ENCODE results near the gene MARF1. TPM values are rescaled to one million over a fixed set of nuclear protein-coding genes. Genes with fewer than 3 reads are reported as not detected.
"Not testable (repeated sequence)": the region's sequence is repeated elsewhere in the genome, so short reads cannot be mapped to it uniquely, and the experiment has no call there.

Gene MARF1
- total RNA-seq, 1 donor from 2014 or later: 186 TPM

DNA sequence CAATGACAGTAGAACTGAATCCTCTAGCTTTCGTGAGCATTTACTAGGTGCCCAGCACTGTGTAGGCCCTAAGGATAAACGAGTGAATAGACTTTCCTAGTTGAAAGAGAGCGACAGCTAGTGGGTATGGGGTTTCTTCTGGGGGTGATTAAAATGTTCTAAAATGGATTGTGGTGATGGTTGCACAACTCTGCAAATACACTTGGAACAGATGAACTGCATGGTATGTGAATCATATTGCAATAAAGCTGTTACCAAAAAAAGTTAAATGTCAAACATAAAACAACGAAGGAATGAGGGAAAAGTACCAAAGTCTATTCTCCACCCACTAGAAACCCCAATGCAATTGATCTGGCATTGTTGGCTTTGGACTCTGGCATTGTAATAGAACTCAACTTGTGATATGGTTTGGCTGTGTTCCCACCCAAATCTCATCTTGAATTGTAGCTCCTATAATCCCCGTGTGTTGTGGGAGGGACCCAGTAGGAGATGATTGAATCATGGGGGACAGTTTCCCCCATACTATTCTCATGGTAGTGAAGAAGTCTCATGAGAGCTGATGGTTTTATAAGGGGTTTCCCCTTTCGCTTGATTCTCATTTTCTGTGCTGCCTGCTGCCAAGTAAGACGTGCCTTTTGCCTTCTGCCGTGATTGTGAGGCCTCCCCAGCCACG is 70.5 kb downstream of the MARF1 start:
- H3K27me3 Mint-ChIP-seq: no peaks in the 10 kb centered on the region
- H3K36me3 Mint-ChIP-seq (ENCODE audit: low read depth): peaks cover 2% of the 10 kb centered on the region
- ChIA-PET CTCF (no interaction called here), POLR2A (no interaction called here)
- intact Hi-C loops (cut with micrococcal nuclease): no loop called here
- H3K4me3 Mint-ChIP-seq: no peak overlapping the region
- TF ChIP-seq, protein P1, sequence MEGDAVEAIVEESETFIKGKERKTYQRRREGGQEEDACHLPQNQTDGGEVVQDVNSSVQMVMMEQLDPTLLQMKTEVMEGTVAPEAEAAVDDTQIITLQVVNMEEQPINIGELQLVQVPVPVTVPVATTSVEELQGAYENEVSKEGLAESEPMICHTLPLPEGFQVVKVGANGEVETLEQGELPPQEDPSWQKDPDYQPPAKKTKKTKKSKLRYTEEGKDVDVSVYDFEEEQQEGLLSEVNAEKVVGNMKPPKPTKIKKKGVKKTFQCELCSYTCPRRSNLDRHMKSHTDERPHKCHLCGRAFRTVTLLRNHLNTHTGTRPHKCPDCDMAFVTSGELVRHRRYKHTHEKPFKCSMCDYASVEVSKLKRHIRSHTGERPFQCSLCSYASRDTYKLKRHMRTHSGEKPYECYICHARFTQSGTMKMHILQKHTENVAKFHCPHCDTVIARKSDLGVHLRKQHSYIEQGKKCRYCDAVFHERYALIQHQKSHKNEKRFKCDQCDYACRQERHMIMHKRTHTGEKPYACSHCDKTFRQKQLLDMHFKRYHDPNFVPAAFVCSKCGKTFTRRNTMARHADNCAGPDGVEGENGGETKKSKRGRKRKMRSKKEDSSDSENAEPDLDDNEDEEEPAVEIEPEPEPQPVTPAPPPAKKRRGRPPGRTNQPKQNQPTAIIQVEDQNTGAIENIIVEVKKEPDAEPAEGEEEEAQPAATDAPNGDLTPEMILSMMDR (IDR thresholded peaks at IDR 0.05): no peak
- DNase-seq: no peak
- H3K9me3 Mint-ChIP-seq: peaks cover 15% of the 10 kb centered on the region
- peaks cover 9% of the 10 kb centered on the region for H3K4me1 Mint-ChIP-seq
- no peak overlapping the region for H3K27ac Mint-ChIP-seq
- ATAC-seq (ENCODE audit: low read depth): peak; percentile 25

DNA sequence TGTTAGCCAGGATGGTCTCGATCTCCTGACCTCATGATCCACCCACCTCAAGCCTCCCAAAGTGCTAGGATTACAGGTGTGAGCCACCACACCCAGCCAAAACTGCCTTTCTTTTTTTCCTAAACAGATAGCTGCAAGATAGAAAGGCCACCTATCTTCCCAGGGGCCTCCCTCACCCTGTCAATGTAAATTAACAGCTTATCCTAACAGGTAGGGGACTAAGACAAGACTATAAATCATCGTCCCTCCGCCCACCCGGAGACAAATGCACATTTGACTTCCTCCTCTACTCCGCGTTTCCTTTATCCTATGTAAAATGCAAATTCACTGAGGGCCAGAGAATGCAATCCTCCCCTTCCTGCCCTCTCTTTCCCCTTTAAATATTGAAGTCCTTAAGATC is 71.4 kb downstream of the MARF1 start:
- Mint-ChIP-seq H3K9me3 (peaks cover 8% of the 10 kb centered on the region), H3K36me3 (ENCODE audit: low read depth) (peaks cover 2% of the 10 kb centered on the region), H3K27me3 (no peaks in the 10 kb centered on the region), H3K4me3 (no peak overlapping the region), H3K27ac (no peak overlapping the region), H3K4me1 (peaks cover 9% of the 10 kb centered on the region)
- TF ChIP-seq, protein P1 (IDR thresholded peaks at IDR 0.05): no peak
- ATAC-seq (ENCODE audit: low read depth) (no peak), DNase-seq (no peak)
- intact Hi-C loops (cut with micrococcal nuclease): no loop called here
- CTCF ChIA-PET: no interaction called here
- POLR2A ChIA-PET: no interaction called here

DNA sequence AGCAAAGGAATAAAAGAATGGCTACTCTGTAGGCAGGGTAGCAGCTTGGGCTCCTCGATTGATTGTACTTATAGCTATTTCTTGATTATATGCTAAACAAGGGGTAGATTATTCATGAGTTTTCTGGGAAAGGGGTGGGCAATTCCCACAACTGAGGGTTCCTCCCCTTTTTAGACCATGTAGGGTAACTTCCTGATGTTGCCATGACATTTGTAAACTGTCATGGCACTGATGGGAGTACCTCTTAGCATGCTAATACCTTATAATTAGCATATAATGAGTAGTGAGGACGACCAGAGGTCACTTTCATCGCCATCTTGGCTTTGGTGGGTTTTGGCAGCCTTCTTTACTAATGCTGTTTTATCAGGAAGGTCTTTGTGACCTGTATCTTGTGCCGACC is 72.3 kb downstream of the MARF1 start:
- intact Hi-C loops (cut with micrococcal nuclease); CTCF ChIA-PET; H3K36me3 Mint-ChIP-seq (ENCODE audit: low read depth); H3K27ac Mint-ChIP-seq; H3K4me3 Mint-ChIP-seq; POLR2A ChIA-PET; H3K4me1 Mint-ChIP-seq; H3K9me3 Mint-ChIP-seq; DNase-seq; H3K27me3 Mint-ChIP-seq; ATAC-seq (ENCODE audit: low read depth): not testable (repeated sequence)

DNA sequence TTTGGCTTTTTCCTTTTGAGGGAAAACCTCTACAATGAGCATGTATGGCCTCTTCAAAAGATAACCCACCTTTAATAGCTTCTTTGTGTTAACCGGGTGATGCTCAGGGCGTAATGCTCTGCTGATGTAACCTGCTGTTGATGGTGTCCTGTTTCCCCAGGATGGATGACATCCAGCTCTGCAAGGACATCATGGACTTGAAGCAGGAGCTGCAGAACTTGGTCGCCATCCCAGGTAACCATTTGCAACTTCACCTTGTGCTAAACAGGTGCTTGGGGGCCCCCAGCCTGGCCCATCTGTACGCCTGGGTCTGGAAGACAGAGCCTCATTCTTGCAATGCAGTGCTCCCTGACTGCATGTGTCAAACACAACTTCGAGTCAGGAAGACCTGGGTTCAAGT is 75.1 kb downstream of the MARF1 start:
- no peak overlapping the region for H3K27ac Mint-ChIP-seq
- ATAC-seq (ENCODE audit: low read depth) (no peak), DNase-seq (no peak)
- peaks cover 8% of the 10 kb centered on the region for H3K4me1 Mint-ChIP-seq
- H3K36me3 Mint-ChIP-seq (ENCODE audit: low read depth): peaks cover 2% of the 10 kb centered on the region
- ChIA-PET POLR2A (no interaction called here), CTCF (no interaction called here)
- peaks cover 7% of the 10 kb centered on the region for H3K9me3 Mint-ChIP-seq
- H3K4me3 Mint-ChIP-seq: no peak overlapping the region
- no peaks in the 10 kb centered on the region for H3K27me3 Mint-ChIP-seq
- intact Hi-C loops (cut with micrococcal nuclease): no loop called here
- TF ChIP-seq, protein P1 (IDR thresholded peaks at IDR 0.05): no peak

DNA sequence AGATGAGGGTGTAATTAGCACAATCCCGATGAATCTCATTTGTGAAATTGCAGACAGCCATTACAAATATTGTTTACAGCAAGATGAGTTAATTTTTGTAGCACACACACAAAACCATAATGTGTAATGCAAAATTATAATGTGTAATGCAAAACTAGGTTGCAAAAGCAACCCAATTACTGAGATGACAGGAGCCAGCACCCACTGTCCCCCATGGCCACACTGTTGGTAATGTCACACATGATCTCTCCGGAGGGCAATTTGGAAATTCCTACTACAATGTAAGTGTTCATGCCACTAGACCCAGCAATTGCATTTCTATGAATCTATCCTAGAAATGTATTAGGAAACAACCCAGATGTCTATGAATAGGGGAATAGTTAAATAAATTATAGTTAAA is 76.9 kb downstream of the MARF1 start:
- POLR2A ChIA-PET: no interaction called here
- ATAC-seq (ENCODE audit: low read depth): no peak
- DNase-seq: no peak
- intact Hi-C loops (cut with micrococcal nuclease): no loop called here
- no peaks in the 10 kb centered on the region for H3K27me3 Mint-ChIP-seq
- H3K9me3 Mint-ChIP-seq: no peaks in the 10 kb centered on the region
- H3K4me1 Mint-ChIP-seq: peaks cover 2% of the 10 kb centered on the region
- CTCF ChIA-PET: no interaction called here
- TF ChIP-seq, protein P1 (IDR thresholded peaks at IDR 0.05): no peak
- H3K4me3 Mint-ChIP-seq: no peak overlapping the region
- no peak overlapping the region for H3K27ac Mint-ChIP-seq
- no peaks in the 10 kb centered on the region for H3K36me3 Mint-ChIP-seq (ENCODE audit: low read depth)

Data from activated B cell treated with CpG ODN at 0.5 μM for 24 hours (primary cell).